Suprapubic skin (tissue), 4 donors: ENCODE data around the gene CLDN34. TPM values are rescaled to one million over a fixed set of nuclear protein-coding genes. Genes with fewer than 3 reads are reported as not detected.

Experiments used
- DNase-seq, 2 donors: peaks; one replicate each; pipeline ENCODE4 v3.0.0-alpha.2; 2019; ENCODE audit warnings: low spot score in 2 of 2
- H3K27ac ChIP-seq: fragments of 200-600 bp; sonication (generic); one replicate; pipeline ENCODE4 v1.5.1; 2019
- H3K27me3 ChIP-seq: fragments of 200-600 bp; sonication (generic); one replicate; pipeline ENCODE4 v1.5.1; 2019
- H3K36me3 ChIP-seq: fragments of 200-600 bp; sonication (generic); one replicate; pipeline ENCODE4 v1.5.1; 2019
- H3K4me1 ChIP-seq: fragments of 200-600 bp; sonication (generic); one replicate; pipeline ENCODE4 v1.5.1; 2019
- H3K4me3 ChIP-seq: fragments of 200-600 bp; sonication (generic); one replicate; pipeline ENCODE4 v1.5.1; 2019; ENCODE audit warnings: mild to moderate bottlenecking
- H3K9me3 ChIP-seq: fragments of 200-600 bp; sonication (generic); one replicate; pipeline ENCODE4 v1.5.1; 2019
- CTCF ChIP-seq, 2 donors: fragments of 200-600 bp in 1 of 2; fragments of 450-650 bp in 1 of 2; sonication (generic) in 1 of 2; IDR thresholded peaks; one replicate each; pipeline ENCODE4 v1.5.1; 2016 to 2019; ENCODE audit warnings: antibody characterized with exemption in 2 of 2, mild to moderate bottlenecking in 1 of 2, moderate library complexity in 1 of 2
- EP300 ChIP-seq: sonication (generic); formaldehyde crosslinking; IDR thresholded peaks from one replicate; pipeline ENCODE4 v1.6.1; 2017; ENCODE audit warnings: antibody characterized with exemption
- POLR2A ChIP-seq, 2 donors: fragments of 450-650 bp; IDR thresholded peaks; one replicate each; pipeline ENCODE4 v1.6.1; 2017; ENCODE audit warnings: antibody characterized with exemption in 2 of 2, mild to moderate bottlenecking in 2 of 2, moderate library complexity in 2 of 2
- POLR2AphosphoS5 ChIP-seq, 3 donors: sonication (generic); formaldehyde crosslinking; IDR thresholded peaks; one replicate each; pipeline ENCODE4 v1.6.1; 2017; ENCODE audit warnings: antibody characterized with exemption in 3 of 3
- WGBS: methylation state at CpG from one replicate; pipeline ENCODE4 v1.1.5; 2018; 5-methylcytosine and 5-hydroxymethylcytosine counted together
- total RNA-seq, 4 donors: library from RNA; depleted of rRNA; stranded (reverse); fragments of >200 nt; gene quantifications; one replicate each; pipeline ENCODE4 v1.1.0, GENCODE V29; 2016

CLDN34 gene
- total RNA-seq, 4 donors from 2014 or later, result 1.1 to 2.3 TPM; not detected in 2

GRCh38 chrX:10007621-10008020, 40.5 kb downstream of the CLDN34 start:
- TF ChIP-seq CTCF (IDR thresholded peaks at IDR 0.05) (no peak), POLR2A (IDR thresholded peaks at IDR 0.05) (no peak), POLR2AphosphoS5 (IDR thresholded peaks at IDR 0.05) (no peak), EP300 (no peak)
- H3K4me1 ChIP-seq, result no peaks in the 10 kb centered on the region
- no peaks in the 10 kb centered on the region for H3K9me3 ChIP-seq
- H3K27ac ChIP-seq, result no peak overlapping the region
- no peak overlapping the region for H3K4me3 ChIP-seq
- no peak for DNase-seq
- no peaks in the 10 kb centered on the region for H3K27me3 ChIP-seq
- WGBS, result 62% methylated on average over 3 of the region's 3 CpGs
- H3K36me3 ChIP-seq, result no peaks in the 10 kb centered on the region

- Histone ChIP-seq H3K27me3 (no peaks in the 10 kb centered on the region), H3K36me3 (no peaks in the 10 kb centered on the region), H3K4me3 (no peak overlapping the region), H3K9me3 (no peaks in the 10 kb centered on the region), H3K4me1 (no peaks in the 10 kb centered on the region), H3K27ac (no peak overlapping the region)
- 84% methylated on average over 2 of the region's 2 CpGs for WGBS
- DNase-seq, result no peak
- TF ChIP-seq POLR2AphosphoS5 (IDR thresholded peaks at IDR 0.05) (no peak), CTCF (IDR thresholded peaks at IDR 0.05) (no peak), POLR2A (IDR thresholded peaks at IDR 0.05) (no peak), EP300 (no peak)
Measured at GRCh38 chrX:10008483-10009056, 41.4 kb downstream of the CLDN34 start.

GRCh38 chrX:10009741-10010140, 42.6 kb downstream of the CLDN34 start:
- no peak for DNase-seq
- Histone ChIP-seq H3K36me3 (no peaks in the 10 kb centered on the region), H3K4me3 (no peak overlapping the region), H3K27me3 (no peaks in the 10 kb centered on the region), H3K4me1 (no peaks in the 10 kb centered on the region), H3K27ac (no peak overlapping the region), H3K9me3 (no peaks in the 10 kb centered on the region)
- 45% methylated on average over 1 of the region's 1 CpG for WGBS
- TF ChIP-seq POLR2AphosphoS5 (IDR thresholded peaks at IDR 0.05), result no peak
- no peak for TF ChIP-seq POLR2A (IDR thresholded peaks at IDR 0.05)
- no peak for TF ChIP-seq CTCF (IDR thresholded peaks at IDR 0.05)
- TF ChIP-seq EP300, result no peak

- Histone ChIP-seq H3K27me3 (no peaks in the 10 kb centered on the region), H3K4me1 (no peaks in the 10 kb centered on the region), H3K9me3 (no peaks in the 10 kb centered on the region), H3K27ac (no peak overlapping the region), H3K36me3 (no peaks in the 10 kb centered on the region), H3K4me3 (no peak overlapping the region)
- TF ChIP-seq CTCF (IDR thresholded peaks at IDR 0.05) (no peak), POLR2A (IDR thresholded peaks at IDR 0.05) (no peak), POLR2AphosphoS5 (IDR thresholded peaks at IDR 0.05) (no peak), EP300 (no peak)
- 49% methylated on average over 5 of the region's 5 CpGs for WGBS
- no peak for DNase-seq
Measured at GRCh38 chrX:10010686-10011085, 43.5 kb downstream of the CLDN34 start.

GRCh38 chrX:10011261-10011931, 44.2 kb downstream of the CLDN34 start:
- 42% methylated on average over 10 of the region's 10 CpGs for WGBS
- no peak for TF ChIP-seq EP300
- no peak for TF ChIP-seq POLR2A (IDR thresholded peaks at IDR 0.05)
- TF ChIP-seq CTCF (IDR thresholded peaks at IDR 0.05), result no peak
- TF ChIP-seq POLR2AphosphoS5 (IDR thresholded peaks at IDR 0.05), result no peak
- no peak for DNase-seq
- Histone ChIP-seq H3K4me3 (no peak overlapping the region), H3K4me1 (no peaks in the 10 kb centered on the region), H3K36me3 (no peaks in the 10 kb centered on the region), H3K27ac (no peak overlapping the region), H3K9me3 (no peaks in the 10 kb centered on the region), H3K27me3 (no peaks in the 10 kb centered on the region)
